ENCODE data around the gene MED1. TPM values are rescaled to one million over a fixed set of nuclear protein-coding genes. Genes with fewer than 3 reads are reported as not detected.

The MED1 gene
- total and polyA plus RNA-seq, 2 experiments from 2014 or later, result 12.7 to 17.6 TPM

GRCh38 chr17:39357986-39358385, 93.1 kb downstream of the MED1 start:
- TF ChIP-seq, protein P1, sequence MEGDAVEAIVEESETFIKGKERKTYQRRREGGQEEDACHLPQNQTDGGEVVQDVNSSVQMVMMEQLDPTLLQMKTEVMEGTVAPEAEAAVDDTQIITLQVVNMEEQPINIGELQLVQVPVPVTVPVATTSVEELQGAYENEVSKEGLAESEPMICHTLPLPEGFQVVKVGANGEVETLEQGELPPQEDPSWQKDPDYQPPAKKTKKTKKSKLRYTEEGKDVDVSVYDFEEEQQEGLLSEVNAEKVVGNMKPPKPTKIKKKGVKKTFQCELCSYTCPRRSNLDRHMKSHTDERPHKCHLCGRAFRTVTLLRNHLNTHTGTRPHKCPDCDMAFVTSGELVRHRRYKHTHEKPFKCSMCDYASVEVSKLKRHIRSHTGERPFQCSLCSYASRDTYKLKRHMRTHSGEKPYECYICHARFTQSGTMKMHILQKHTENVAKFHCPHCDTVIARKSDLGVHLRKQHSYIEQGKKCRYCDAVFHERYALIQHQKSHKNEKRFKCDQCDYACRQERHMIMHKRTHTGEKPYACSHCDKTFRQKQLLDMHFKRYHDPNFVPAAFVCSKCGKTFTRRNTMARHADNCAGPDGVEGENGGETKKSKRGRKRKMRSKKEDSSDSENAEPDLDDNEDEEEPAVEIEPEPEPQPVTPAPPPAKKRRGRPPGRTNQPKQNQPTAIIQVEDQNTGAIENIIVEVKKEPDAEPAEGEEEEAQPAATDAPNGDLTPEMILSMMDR (IDR thresholded peaks at IDR 0.05; ENCODE audit: low read depth, low read length), result no peak
- Histone ChIP-seq H3K27me3 (no peaks in the 10 kb centered on the region), H3K36me3 (no peaks in the 10 kb centered on the region), H3K4me1 (ENCODE audit: low read depth) (peaks cover 7% of the 10 kb centered on the region), H3K4me3 (no peak overlapping the region), H3K9me3 (ENCODE audit: low read depth) (no peaks in the 10 kb centered on the region), H3K27ac (no peak overlapping the region)
- DNase-seq (ENCODE audit: low read depth in 1 of 2, low spot score in 1 of 2), result no peak

DNA sequence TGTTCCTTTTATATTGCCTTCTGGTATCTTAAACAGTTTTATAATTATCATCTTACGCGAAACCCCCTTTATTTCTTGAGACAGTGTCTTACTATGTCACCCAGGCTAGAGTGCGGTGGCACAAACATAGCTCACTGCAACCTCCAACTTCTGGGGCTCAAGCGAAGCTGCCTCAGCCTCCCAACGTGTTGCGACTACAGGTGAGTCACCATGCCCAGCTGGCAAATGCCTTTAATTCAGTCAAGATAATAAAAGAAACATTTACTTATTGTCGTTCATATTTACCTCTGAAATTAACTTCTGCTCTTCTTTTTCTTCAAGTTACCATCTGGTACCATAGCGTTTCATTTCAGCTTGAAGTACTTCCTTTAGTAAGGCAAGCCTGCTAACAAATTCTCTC, 93.6 kb downstream of the MED1 start:
- TF ChIP-seq, protein P1 (IDR thresholded peaks at IDR 0.05; ENCODE audit: low read depth, low read length), result no peak
- peaks cover 7% of the 10 kb centered on the region for H3K4me1 ChIP-seq (ENCODE audit: low read depth)
- H3K27me3 ChIP-seq, result no peaks in the 10 kb centered on the region
- DNase-seq (ENCODE audit: low read depth in 1 of 2, low spot score in 1 of 2), result no peak
- H3K36me3 ChIP-seq, result no peaks in the 10 kb centered on the region
- no peaks in the 10 kb centered on the region for H3K9me3 ChIP-seq (ENCODE audit: low read depth)
- no peak overlapping the region for H3K27ac ChIP-seq
- H3K4me3 ChIP-seq, result no peak overlapping the region

Other genes with a start within 250 kb of the MED1 start
- gene STAC2, start 225.3 kb downstream of the MED1 start, total RNA-seq, result 0.21 and 0.56 TPM in 2 replicates
- gene STAC2, start 225.3 kb downstream of the MED1 start, polyA plus RNA-seq, result 0.17 and 0.42 TPM in 2 replicates
- 13.1 and 20.4 TPM in 2 replicates for gene FBXL20, start 49.6 kb downstream of the MED1 start, total RNA-seq
- gene FBXL20, start 49.6 kb downstream of the MED1 start, polyA plus RNA-seq, result 10.2 and 11.8 TPM in 2 replicates
- 31.2 and 47.1 TPM in 2 replicates for gene CDK12, start 10.2 kb upstream of the MED1 start, total RNA-seq
- 10.9 and 14.1 TPM in 2 replicates for gene CDK12, start 10.2 kb upstream of the MED1 start, polyA plus RNA-seq
- not detected in 2 replicates for gene NEUROD2, start 156.7 kb upstream of the MED1 start, total RNA-seq
- gene NEUROD2, start 156.7 kb upstream of the MED1 start, polyA plus RNA-seq, result not detected in 2 replicates
- gene PPP1R1B, start 175.7 kb upstream of the MED1 start, total RNA-seq, result 4.3 and 17.7 TPM in 2 replicates
- gene PPP1R1B, start 175.7 kb upstream of the MED1 start, polyA plus RNA-seq, result 7.6 and 20.3 TPM in 2 replicates
- 67.1 and 84.1 TPM in 2 replicates for gene STARD3, start 185.9 kb upstream of the MED1 start, total RNA-seq
- 47.9 and 62.6 TPM in 2 replicates for gene STARD3, start 185.9 kb upstream of the MED1 start, polyA plus RNA-seq
- gene TCAP, start 214.1 kb upstream of the MED1 start, total RNA-seq, result 61.5 and 79.1 TPM in 2 replicates
- gene TCAP, start 214.1 kb upstream of the MED1 start, polyA plus RNA-seq, result 105 and 133 TPM in 2 replicates
- 21.0 and 27.2 TPM in 2 replicates for gene PNMT, start 217.2 kb upstream of the MED1 start, total RNA-seq
- 11.9 and 14.7 TPM in 2 replicates for gene PNMT, start 217.2 kb upstream of the MED1 start, polyA plus RNA-seq
- 22.5 and 34.2 TPM in 2 replicates for gene PGAP3, start 236.8 kb upstream of the MED1 start, total RNA-seq
- gene PGAP3, start 236.8 kb upstream of the MED1 start, polyA plus RNA-seq, result 29.7 and 31.3 TPM in 2 replicates
- 293 and 310 TPM in 2 replicates for gene ERBB2, start 248.8 kb upstream of the MED1 start, total RNA-seq
- gene ERBB2, start 248.8 kb upstream of the MED1 start, polyA plus RNA-seq, result 194 and 235 TPM in 2 replicates